Measurements from ENCODE around the gene ICAM2.
"Not testable (repeated sequence)": the region's sequence is repeated elsewhere in the genome, so short reads cannot be mapped to it uniquely, and the experiment has no call there.

Gene ICAM2

DNA sequence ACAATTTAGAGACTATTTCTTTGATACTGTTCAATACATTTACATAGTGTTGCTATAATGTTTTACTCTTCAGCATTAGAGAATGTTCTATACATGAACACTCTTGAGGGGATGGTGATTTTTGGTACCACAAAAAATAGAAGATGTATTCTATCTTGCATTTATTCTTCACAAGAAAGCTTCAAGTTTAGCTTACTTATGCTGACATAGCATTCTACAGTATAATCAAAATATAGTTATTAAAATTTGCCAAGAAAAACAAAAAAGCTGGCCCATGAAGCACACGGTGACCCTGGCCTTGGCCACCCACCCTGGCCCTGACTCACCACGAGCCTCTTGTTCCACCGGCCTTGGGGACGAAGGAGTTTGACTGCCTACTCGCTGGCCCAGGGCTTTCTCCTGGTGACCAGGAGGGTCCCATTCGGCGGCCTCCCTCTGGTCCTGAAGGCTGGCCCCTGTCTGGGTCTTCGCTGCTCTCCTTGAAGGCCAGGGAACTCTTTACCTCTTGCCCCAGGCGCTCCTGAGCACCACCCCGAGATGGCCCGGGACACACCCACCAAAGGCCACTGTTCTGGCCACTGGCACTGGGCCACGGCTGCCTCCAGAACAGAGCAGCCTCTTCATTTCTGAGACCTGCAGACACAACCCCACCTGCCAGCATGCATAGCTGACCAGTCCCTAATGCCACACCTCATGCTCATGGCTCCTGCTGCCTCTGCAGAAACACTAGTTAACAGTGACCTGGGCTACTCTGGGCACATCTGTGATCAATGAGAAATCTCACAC, 22.5 kb upstream of the ICAM2 start:
- no peak for DNase-seq

DNA sequence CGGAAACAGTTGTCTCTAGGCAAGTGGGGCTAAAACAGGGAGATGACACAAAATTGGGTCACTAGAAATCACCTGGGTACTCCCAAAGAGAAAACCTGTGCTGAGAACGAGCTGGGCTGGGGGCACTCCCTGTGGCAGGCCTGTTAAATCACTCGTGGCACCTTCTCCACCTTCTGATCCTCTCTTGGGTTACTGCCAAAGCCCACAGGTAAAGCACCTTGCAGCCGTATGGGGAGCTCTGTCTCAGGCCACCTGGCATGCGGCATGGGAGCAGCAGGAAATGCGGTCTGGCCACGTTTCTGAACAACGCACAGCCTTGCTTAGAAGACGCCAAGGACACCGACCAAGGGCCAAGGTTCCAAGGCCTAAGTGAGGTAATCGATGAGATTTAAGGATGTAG, 21.5 kb upstream of the ICAM2 start:
- DNase-seq, result no peak

DNA sequence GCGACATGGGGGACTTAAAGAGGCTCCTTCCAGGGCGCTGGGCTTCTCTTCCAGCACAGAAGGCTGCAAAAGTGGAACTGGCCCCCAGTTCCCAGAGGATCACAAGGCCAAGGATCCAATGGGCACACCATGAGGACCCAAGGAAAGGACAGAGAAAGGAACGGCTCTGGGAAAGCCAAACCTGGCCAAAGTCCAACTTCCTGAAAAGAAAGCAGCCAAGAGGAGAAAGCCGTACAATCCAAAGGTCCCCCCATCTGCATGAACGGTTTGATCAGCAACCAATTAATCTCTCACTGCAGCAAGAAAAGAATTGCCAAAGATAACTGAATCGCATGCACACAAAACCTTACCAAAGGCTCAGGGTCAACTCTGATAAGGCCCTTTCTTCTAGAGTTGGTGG, 19.8 kb upstream of the ICAM2 start:
- DNase-seq, result no peak

DNA sequence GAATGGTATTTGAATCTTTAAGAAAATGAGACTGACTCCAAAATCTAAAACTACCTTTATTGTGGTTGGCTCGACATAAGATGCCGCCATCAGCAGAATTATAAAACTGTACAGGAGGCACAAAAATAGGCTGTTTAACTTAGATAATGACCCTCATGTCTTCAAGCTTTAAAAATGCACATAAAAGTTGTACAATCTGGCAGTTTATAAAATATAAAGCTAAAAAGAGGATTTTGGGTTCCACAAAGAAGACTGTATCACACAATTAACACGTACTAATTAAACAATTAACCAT, 18.6 kb upstream of the ICAM2 start:
- DNase-seq, result no peak

DNA sequence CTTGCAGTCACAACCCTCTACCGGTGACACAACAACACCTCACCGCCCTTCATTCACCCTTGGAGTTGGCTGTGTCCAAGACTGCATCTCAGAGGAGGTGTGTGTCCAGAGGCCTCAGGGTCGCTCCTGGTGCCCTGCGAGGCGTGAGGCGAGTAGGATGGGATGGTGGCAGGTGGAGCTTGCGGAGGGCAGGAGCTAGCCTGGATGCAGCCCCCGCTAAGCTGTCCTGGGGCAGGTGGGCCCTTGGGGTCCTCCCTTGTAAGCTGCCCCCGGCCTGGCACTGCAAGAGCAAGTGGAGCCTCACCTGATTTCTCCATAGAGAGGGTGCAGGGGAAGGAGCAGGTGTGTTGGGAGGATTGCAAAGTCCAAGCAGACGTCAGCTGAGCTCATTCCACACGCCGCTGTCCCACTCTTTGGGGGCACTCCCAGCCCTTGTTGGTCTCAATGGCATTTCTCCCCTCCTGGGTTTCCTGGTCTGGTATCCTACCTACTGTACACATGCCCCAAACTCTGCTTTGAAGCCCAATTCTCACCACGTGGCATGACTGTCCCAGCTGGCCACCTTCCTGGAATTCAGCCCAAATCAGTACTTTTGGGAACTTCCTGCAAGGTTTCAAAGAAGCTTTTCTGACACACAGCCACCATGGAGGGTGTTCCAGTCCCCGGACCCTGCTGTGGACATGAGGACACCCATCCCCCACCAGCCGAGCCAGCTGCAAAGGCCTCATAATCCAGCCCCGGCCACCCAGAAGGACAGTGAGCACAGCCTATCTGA, 18.1 kb upstream of the ICAM2 start:
- no peak for DNase-seq

DNA sequence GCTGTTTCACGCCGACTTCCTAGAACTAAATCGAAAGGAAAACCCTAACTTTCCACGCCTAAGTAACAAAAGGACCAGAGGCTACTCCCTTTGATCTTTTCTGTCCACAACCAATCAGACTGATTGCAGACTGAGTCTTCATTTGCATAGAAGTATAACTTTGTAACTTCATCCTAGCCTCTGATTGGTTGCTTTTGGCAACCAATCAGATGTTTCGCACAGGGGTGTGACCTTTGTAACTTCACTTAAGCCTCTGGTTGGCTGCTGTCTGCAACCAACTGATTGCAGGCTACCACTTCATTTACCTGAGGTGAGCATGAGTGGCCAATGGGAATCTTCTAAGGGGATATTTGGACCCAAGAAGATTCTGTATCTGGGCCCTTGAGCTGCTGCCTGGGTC, 17.4 kb upstream of the ICAM2 start:
- no peak for DNase-seq

DNA sequence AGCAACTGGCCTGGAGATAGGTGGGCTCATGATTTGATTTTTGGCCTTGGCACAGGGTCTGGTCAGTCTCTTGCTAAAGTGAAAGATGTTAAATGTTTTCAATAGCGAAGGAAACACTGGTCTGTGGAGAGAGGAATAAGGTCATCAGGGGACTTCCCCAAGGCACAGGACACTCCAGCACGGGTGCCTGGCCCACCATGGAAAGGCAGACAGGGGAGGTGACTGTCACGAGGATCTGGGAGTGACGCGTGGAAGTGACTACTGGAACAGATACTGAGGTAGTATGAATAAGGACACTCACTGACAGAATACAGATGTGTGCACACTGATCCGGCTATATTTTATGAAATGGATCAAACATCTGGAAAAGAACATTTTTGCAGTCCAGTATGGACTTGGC, 16.7 kb upstream of the ICAM2 start:
- DNase-seq, result no peak

DNA sequence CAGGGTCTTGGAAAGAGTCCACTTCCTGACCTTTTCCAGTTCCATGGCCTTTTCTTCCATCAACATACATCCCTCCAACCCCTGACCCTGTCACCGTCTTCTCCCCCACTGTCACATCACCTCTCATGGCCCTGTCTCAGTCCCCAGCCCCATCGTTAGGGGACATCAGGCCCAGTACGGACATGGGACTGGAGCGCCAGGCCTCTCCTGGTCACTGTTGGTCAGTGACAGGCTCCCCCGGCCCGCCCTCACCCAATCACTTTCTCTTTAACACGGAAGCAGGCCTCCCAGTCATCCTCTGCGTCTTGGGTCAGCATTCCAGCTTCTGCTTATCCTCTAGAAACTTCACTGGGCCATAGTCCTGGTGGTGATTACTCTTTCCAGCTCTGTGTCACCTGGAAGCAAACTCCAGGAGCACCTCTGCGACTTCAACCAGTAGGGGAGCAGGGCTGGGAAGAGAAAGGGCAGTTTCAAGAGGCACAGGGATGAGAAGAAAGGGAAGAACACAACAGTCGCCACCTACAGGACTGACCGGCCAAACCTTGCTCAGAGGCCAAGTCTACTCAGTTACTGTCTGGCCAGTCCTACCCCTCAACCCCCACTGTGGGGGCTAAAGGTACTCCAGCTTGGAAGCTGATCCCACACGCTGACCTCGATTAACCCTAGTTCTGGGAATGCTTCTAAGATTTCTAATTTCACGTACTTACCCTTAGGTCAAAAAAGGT, 15.9 kb upstream of the ICAM2 start:
- no peak for DNase-seq

DNA sequence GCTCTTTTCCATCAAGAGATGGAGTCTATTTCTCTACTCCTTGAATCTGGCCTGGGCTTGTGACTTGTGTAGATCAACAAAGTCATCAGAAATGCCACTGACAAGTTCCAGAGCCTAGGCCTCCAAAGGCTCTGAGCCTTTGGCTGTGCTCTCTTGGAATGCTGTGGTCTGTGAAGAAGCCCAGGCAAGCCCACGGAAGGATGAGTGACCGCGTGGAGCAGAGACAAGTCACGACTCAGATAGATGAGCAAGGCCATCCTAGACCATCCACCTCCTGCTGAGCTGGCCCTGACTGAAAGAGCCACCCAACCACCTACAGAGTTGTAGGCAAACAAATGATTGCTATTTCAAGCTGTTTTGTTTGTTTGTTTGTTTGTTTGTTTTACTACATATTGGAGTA, 11.6 kb upstream of the ICAM2 start:
- DNase-seq, result no peak

DNA sequence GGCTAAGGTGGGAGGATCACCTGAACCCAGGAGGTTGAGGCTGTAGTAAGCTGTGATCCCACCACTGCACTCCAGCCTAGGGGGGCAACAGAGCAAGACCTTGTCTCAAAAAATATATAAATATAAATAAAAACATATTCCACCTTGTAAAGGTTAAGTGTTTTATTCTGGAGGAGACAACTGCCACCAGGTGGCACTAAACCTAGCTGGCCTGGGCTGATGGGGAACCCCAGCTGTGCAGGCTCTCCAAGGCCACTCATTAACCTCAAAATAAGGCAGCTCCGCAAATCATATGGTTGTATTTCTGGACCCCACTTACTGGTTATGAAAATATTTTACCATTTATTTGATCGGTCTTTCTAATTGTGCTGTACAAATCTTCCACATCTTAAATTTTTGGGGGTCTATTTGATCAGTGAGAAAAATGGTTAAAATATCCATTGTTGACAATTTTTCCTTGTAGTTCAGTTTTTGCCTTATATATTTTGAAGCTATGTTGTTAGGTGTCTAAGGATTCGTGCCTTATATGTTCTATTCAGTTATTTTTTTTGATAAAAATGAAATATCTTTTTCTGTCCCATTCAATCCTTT, 8.5 kb upstream of the ICAM2 start:
- no peak for DNase-seq

DNA sequence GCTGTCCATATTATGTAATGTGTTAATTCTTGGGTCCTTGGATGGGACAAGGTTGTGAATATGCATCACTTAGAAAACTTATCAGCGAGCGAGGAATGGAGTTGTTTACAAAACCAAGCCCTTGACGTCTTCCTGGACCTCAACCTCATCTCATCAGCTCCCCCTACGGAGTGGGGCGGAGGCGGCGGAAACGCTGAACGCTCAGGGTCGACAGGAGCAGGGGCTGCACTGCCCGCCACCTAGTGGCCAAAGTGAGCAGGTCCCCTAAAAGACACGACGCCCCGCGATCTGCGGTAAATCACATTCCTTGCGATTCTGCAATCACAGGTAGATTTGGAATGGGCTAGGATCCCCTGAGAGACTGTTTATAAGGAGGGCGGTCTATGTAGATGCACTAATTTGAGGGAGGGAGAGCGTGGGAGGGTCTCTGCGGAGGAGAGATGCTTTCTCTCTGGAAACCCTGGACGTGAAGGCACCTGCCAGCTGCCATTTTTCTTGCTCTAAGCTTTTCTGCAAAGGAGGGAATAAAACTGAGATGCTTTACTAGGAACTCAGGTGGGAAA, 5.4 kb upstream of the ICAM2 start:
- DNase-seq, result peak; percentile 75

DNA sequence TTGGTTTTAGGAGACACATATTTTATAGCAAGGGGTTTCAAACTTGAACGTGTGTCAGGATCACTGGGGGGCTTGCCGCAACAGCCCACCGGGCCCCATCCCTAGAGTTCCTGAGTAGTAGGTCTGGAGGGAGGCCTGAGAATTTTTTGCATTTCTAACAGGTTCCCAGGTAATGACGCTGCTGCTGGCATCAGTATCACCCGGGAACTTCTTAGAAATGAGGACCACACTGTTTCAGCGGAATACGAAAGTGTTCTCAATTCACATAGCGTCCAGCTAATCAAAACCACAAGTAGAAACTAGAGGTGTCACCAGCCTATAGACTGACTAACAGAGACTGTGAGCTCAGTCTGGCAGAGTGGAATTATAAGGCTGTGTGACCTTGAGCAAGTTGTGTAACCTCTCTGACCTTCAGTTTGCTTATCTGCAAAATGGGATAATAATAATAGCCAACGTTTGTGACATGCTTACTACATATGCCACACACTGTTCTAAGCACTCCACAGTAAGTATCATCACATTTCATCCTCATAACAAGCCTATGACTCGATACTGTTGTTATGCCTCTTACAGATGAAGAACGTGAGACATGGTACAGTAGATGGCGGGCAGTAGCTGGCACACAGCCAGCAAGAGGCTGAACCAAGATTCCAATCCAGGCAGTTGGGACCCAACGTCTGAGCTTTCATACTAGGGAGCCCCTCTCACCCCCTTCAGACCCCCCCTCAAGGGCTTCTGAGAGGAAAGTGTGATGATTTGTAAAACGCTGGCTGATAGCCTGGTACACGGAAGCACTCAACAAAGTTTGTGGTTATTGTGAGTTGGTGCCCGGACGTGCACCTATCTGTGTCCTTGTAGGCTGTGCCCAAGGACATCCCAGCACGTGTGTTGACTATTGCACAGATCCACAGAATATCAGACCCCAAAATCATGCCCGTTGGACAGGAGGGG, 4.6 kb upstream of the ICAM2 start:
- no peak for DNase-seq

DNA sequence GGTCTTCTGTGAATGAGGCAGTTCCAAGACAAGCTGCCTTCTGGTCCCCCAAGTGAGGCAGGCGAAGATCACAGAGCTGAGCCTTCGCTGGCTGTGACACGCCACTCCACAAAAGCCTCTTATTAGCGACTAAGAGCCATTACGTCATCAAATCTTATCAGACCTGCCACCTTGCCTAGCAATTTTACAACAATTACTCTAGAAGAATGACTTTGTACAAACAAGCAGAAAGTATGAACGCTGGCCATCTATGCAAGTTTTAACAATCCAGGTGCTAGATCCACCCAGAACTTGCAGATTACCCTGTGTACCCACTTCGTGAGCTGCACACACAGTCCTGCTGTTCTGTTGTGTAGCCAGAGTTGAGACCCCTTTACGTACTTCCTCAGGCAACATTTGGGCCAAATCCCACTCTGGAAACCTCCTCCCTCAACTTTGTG, 3.8 kb upstream of the ICAM2 start:
- no peak for DNase-seq

DNA sequence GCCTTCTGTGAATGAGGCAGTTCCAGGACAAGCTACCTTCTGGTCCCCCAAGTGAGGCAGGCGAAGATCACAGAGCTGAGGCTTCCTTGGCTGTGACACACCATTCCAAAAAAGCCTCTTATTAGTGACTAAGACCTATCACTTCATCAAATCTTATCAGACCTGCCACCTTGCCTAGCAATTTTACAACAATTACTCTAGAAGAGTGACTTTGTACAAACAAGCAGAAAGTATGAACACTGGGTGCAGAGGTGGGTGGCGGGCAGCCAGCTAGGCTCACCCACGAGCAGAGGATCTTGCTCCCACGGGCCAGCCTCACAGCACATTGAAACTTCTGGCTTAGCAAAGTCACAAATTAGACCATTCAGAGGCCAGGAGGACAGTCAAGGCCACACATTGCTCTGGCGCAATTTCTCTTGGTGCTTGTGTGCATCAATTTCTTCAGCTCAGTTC, 2.2 kb upstream of the ICAM2 start:
- DNase-seq, result no peak

DNA sequence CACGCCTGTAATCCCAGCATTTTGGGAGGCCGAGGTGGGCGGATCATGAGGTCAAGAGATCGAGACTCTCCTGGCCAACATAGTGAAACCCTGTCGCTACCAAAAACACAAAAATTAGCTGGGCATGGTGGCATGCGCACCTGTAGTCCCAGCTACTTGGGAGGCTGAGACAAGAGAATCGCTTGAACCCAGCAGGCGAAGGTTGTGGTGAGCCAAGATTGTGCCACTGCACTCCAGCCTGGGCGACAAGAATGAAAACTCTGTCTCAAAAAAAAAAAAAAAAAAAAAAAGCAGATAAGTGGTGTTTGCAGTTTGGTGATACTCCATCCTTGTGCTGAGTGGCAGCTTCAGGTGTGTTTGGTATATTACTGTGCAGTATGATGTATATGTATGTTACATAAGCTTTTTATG, 877 bp downstream of the ICAM2 start:
- not testable (repeated sequence) for DNase-seq

DNA sequence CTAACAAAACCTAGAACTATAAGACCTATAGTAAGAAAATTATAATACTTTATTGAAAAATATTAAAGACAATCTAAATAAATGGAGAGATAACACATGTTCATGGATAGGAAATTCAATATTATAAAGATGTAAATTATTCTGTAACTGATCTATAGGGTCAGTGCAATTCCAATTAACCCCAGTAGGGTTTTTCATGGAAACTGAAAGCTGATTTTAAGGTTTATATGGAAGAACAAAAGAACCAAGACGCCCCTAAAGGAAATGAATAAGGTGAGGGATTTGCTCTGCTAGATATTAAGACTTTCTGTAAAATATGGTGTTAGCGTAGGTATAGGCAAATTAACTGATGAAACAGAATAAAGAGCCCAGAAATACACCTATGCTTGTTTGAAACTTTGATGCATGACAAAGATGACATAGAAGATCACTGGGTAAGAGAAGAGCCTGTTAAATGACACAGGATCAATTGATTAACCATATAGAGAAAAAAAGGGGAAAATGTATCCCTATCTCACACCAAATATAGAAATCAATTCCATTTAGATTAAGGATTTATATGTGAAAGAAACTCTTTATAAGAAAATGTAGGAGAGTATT, 3.0 kb downstream of the ICAM2 start:
- DNase-seq, result no peak

DNA sequence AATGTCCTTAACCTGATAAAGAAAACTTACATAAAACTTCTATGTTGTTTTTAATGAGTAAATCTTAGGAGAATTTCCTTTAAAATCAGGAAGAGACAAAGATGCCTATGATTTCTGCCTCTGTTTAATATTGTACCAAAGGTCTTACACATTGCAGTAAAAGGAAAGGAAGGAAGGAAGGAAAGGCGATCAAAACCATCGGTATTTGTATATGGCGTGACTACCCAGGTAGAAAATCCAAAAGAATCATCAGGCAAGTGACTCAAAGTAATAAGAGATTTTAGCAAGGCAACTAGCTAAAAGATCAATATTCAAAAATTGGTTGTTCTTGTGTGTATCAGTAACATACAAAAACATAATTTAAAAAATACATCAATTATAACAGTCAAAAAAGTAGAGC, 3.5 kb downstream of the ICAM2 start:
- DNase-seq, result no peak

DNA sequence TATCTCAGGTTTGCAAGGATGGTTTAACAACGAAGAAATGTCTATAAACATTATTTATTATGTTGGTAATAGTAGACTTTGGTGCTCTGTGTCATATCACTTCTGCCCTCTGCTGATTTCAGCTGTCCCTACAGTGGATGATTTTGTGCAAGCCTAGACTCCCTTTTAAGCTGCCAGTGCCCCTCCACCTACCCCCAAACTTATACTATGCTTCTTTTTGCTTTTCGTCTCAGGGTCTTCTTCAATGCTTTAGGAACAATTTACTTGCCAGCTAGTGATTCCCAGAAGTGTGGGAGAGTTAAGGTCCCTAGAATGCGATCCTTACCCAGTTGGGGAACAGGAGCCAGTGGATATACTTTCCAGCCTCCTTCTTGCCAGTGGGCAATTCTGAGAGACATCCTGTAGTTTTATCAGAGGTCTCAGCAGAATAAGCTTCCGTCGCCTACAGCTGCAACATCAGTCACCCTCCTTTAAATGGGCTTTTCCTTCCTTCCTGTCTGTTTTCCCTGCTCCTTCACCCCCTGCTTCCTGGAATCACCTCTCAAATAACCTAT, 4.1 kb downstream of the ICAM2 start:
- DNase-seq, result no peak

DNA sequence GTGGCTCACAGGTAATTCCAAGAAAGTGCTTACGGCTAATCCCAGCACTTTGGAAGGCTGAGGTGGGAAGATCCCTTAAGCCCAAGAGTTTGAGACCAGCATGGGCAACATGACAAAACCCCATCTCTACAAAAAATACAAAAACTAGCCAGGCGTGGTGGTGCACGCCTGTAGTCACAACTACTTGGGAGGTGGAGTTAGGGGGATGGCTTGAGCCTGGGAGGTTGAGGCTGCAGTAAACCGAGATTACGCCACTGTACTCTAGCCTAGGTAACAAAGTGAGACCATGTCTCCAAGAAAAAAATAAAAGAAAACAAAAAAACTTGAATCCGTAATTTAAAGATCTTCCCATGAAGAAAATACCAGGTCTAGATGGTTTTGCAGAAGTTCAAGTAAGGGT, 5.0 kb downstream of the ICAM2 start:
- DNase-seq, result no peak

DNA sequence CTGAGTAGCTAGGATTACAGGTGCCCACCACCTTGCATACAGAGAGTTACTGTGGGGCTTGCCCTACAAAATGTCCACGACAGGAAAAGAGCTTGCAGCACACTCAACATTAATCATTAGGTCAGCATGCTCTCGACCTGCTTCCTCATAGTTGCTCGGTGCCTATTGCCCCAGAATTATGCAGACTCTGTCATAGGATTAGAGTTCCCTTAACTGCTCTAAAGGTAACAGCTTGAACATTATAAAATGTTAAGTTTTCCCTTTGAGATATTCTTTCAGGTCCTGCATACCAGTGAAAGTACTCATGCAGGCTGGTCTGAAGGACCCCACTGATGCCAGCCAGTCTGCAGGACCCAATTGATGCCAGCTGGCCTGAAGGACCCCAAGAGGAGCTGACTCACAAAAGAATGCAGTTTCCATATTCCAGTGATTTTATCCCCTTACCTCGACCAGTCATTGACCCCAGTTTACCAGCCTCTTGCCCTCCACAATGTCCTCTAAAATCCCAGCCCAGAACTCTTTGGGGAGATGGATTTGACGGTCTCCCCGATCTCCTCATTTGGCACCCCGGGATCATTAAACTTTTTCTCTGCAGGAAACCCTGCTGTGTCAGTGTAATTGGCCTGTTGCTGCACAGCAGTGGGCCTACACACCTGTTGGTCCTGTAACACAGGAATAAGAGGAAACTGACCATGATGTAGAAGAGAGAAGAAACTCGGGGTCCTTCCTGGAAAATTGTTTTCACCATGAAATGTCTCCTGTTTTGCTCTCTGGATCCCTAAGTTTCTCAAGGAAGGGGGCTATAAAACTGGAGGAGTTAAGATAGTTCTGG, 10.6 kb downstream of the ICAM2 start:
- DNase-seq, result no peak

Data from NCI-H2171 (cell line).